Cortex of kidney (tissue), 1 donor: Measurements from ENCODE around the gene TFEB.

Source experiments
- DNase-seq: peaks from one replicate; lab custom pipeline; 2025; lab: John Stamatoyannopoulos, UW

Gene TFEB

DNA sequence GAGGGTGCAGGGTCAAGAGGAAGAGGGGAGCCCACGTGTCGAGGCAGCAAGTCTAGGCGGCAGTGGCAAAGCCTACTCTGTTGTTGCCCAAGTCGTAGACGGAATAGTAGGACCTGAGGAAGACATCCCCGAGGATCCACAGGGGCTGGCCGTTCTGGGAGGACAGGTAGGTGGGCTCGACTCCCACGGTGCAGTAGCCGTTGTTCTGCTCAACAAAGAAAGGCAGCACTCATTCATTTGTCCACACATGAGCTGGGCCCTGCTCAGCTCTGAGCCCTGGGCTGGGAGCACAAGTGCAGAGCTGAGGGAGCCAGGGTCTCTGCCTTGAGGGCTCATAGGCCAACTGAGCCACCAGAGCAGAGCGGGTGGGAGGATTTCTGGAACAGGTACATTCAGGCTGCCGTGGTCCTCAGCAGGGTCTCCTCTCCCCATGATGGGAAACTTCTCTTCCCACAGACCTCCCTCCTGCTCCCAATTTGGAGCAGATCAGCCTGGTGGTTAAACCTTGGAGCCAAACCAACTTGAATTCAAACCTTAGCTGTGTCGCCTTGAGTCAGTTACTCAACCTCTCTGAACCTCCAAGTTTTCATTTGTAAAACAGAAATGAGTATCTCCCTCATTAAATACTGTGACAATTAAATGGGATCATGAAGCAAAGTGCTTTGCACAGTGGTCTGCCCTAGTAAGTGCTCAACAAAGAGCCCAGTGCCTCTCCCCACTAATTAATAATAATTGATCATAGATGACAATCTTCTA lies 1.6 kb upstream of the TFEB start:
- DNase-seq, result no peak

DNA sequence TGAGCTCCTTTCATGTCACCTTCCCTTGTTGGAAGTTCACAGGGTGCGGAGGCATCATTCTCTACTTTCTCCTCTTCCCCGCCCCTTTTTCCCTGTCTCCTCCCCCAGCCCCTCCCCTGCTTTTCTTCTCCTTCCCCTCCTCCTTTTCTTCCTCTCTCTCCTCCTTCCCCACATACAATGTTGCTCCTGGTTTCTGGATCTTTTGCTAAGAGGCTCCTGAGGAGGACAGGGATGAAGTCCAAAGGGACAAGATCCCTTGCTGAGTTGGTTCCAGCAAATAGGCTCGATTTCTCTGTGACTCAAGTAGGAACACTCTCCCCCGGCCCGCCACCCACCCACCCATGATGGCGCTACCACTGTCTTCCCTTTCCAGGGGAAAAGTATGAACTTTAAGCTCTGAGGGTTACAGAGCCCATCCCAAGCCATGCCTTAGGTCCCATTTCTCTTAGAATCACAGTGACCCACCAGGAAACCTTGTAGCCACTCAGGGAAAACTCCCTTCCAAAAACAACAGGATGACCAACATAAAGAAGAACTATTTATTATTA lies 852 bp upstream of the TFEB start:
- no peak for DNase-seq

DNA sequence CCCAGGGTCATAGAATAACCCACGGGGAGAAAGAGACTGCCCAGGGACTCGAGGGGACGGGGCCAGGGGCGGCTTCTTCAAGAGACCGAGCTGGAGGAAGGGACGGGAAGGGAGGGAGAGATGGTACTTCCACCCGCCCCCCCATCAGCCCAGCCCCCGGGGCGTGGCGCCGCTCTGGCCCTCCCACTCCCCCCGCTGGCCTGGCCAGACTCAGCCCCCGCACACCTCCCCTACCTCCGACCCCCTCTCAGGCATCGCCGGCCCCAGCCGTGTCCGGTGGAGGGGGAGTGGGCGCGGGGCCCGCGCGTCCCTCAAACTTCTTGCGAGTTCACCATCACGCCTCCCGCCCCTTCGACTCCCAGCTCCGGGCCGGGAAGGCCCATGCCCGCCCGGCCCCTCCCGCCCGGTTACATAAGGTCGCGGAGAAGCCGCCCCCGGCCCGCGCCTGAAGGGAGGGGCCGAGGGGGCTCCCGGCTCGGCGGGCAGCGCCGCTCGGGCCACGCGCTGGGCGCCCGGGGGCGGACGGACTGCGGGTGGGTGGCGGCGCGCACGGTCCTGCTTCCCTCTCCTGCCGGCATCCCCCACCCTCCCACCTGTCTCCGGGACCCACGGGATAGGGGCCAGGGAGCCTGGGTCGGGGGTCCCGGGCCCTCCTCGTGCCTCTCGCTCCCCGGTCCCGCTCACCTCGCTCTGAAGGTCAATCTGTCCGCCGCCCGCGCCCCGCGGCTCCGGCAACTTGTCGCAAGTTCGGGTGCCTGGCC lies 562 bp downstream of the TFEB start:
- DNase-seq, result no peak

DNA sequence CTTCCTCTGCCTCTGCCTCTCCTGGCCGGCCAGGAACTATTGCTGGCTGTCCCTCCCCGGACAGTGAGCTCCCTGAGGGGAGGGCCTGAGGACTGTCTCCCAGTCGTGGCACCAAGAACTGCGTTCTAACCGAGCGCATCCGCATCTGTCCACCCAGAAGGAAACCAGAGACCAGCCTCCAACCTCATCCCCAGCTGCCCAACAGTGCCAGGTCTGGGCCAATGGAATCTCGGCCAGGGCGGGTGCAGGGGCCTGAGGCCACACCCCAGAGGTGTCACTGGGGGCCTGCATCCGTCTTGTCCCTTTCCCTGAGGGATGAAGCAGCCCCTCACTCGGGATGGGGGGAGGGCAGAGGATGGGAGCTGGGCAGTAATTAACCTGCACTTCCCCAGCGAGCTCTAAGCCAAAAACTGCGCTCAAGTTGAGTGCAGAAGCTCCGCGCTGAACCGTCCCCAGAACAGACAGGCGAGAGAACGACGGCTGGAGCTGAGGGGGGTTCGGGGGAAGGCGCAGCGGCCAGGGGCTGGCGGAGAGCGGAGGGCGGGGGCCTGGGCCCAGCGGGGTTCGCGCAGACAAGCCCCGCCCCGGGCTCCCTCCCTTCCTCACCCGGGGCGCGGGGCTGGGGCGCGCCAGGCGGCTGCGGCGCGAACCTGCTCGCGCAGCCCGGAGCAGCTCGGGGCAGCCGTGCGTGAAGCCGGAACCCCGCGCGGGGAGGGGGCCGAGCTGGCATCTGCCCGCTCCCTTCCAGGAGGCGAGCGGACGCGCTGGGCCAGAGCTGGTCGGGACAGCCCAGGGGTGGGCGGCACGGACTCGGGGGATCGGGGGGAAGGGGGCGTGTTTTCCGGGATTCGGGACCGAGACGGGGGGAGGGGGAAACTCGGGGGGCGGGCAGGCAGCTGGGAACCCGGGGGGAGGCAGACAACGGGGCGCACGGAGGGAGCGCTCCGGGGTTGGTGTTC lies 1.4 kb downstream of the TFEB start:
- no peak for DNase-seq

DNA sequence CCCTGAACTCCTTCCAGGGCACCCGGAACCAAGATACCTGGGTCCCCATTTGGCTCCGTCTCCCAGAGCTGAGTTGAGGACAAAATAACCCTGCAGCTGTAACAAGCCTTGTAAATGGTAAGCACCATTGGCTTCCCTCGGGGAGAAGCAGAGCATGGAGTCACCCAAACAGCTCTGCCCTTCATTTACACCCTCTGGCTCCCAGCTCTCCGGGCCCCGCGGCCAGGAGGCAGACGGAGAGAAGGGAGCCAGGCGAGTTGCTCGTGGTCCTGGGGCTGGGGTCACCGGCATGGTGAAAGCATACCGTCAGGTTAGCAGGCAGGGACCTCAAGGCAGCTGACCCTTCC lies 2.1 kb downstream of the TFEB start:
- no peak for DNase-seq

DNA sequence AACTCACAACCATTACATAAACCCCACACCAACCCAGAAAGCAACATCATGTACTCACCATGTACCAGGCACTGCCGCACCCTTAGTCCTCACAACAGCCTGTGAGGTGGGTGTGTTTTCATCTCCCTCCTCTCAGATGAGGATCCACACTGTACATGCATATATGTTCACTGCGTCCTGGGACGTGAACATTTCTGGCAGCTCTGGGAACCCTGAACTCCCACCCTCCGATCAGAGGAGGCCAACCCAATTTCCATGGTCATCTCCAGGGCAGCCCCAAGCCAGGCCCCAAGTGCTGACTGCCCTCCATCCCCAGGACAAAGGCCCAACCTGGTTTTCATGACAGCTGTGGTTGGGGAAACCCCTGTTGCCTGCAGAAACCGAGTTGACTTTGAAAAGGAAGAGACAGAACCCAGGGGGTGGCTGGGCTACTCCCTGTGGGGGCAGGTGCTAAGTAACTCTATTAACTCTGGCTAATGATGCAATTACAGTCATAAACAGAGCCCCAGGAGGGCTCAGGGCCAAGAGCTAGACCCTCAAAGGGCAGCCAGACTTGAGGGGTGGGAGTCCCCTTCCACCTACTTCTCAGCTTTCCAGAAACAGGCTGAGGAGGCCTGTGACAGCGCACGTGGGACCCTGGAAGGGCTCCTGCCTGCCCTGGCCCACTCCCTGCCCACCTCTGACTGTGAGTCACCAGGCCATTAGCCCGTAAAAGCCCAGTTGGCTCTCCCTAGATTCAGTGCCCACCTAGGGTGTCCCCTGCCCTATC lies 2.6 kb downstream of the TFEB start:
- no peak for DNase-seq

DNA sequence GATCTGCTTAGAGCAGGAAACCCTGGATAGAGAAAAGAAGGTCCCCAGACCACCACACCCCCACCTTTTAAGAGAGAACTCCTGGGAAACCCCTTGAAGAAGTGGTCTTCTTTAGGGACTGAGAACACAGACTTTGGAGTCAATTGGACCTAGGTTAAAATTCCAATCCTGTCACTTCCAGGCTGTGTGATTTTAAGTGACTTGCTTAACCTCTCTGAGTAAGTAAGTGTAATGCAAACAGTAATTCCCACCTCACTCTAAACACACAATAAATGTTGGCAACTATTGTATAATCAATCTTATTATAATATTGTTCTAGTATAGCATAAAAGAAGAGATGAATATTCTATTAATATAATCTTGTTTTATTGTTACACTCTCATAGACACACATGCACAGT lies 3.3 kb downstream of the TFEB start:
- DNase-seq, result no peak

DNA sequence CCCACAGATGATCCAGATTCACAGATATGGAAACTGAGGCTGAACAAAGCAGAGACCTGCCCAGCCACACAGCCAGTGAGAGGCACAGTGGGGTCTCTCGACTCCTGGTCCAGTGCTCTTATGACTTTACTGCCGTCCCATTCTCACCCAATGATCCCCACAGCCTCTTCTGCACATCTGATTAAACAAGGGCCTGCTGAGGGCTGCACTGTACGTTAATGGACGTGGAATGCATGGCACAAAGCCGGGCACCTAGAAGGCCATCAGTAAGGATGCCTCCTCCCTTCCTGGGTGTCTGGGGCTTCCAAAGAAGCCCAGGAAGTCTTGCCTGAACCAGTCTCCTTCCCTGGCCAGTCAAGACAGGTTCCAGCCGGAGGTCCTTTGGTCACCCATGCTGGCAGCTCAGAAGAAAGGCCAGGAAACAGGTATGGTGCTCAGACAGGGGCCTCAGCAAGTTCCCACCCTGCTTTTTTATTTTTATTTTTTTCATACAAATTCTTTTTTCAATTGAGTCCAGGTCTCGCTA lies 3.8 kb downstream of the TFEB start:
- no peak for DNase-seq

DNA sequence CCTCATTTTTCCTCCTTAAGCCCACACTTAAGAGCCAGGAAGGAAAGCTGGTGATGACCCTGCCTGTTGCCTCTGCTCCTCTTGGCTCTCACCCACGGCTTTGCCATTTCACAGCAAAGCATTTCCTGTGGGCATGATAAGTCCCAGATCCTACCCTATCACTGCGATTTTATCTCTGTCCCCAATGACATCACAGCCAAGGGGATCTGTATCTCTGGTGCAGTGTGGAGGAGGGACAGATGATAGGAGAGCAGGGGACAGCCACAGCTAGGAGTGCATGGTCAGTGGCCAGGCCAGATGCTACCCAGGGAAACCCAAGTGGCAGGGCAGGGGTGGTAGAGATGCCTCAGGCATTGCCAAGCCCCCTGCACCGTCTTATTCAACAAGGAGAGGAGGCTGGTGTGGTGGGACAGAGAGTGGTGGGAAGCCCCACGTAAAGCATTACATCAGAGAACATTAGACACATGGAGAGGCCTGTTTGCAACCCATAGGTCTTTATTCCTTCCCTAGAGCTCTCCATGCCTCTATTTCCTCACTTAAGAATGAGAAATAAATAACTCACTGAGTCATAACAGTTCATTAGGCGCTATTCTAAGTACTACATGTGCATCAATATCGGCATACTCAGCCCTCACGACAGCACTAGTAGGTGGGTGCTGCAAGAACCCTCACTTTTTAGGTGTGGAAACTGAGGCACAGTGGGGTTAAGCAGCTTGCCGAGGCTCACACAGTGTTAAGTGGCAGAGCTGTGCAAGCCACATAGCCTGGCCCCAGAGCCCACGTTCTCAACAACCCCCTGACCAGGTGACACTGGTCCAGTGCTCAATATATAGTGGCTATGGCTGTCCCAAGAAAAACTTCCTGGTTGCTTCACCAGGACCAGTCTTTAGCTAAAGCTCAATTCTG lies 4.6 kb downstream of the TFEB start:
- no peak for DNase-seq

DNA sequence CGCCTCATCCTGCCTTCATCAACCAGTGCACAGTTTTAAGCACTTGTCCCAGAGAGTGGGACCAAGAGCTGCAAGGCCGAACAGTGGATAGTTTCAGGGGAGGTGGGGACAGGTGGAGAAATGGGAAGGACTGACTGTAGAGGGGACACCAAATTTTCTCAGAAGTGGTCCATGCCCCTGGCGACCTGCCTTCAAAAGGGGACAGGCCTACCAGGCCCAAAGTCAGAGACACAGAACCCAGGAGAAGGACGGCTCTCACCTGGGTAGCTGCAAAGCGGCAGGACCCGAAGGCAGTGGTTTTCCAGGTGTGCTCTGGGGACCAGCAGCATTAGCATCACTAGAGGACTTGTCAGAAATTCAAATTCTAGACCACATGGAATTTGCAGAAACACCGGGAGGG lies 5.8 kb downstream of the TFEB start:
- DNase-seq, result no peak

DNA sequence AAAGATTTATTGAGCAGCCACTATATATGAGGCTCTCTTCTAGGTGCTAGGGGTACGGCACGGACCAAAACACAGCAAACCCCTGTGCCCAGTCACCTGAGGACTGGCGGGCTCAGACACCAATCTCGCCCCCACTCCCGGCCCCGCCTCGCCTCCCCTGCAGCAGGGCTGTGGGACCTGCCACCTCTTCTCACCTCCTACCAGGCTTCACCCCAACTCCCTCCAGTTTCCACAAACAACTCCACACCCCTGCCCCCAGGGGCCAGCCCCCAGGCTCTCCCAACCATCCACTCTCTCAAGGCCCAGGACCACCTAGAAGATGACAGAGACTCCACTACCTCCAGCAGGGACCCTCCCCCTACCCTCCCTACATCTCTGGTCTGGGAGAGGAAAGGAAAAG lies 6.5 kb downstream of the TFEB start:
- DNase-seq, result no peak

DNA sequence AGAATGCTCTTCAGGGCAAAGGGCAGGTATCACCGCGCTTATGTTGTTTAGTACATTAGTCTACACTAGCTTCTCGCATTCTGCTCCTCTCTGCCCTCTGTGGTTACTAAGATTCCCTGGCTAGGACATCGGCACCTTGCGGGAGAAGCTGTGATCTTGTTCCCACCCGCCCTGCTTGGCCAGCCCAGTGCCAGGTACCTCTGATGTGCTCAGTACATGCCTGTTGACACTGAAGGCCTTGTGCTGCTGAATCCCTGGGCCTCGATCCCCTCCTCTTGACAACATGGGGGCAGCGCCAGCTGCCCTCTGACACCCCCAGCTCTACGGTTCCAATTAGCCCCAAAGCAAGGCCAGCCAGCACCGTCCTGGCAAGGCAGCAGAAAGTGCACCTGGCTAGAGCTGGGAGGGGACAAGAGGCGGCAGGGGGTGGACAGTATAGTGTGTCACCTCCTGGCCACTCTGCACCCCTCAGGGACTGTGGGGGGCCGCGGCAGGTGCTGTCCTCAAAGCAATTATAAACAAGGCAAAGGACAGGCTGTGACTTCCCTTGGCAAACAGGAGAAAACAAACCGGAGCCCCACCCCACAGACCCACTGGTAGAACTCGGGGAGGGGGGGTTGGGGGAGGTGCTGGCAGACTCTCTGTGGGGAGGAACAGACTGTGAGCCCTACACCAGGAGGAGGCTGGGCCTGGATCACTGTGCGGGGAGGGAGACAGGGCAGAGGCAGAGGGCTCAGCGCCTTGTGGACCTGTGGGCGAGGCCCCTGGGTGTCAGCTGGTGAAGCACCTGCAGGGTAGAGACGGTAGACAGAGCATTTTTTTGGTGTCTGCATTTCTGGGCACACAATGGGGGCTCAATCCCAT lies 7.1 kb downstream of the TFEB start:
- DNase-seq, result no peak

DNA sequence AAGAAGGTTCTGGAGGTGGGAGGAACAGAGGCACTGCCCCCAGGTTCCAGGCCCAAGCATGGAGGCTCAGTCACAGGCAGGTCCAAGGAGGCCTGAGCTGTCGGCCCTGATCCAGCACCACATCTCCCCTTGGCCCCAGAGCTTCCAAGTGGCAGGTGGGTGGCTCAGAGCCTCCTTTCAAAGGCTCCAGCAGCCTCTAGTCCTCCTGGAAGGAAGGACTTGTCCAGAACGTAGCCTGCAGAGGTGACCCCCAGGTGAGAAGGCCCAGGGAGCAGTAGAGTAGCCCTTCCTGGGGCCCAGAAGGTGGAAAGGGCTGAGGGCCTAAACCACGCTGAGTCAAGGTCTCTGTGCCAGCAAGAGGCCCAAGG lies 7.7 kb downstream of the TFEB start:
- no peak for DNase-seq

DNA sequence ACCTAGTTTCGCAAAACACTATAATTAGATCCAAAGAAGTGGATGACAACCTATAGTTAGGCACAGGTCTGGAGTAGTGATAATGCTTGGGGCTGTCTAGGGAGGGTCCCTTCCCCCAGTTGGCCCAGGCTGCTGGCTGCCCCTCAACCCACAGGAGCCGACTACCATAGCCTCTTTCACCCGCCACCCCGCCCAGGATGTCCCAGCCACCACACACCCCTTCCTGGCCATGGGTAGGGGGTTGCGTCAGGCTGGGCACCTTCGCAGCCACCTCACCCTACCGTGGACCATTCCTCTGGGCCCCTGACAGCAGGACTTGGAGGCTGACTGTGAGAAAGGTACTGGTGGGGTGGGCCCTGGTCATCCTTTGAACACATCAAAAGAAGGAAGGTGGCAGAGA lies 8.5 kb downstream of the TFEB start:
- DNase-seq, result no peak

DNA sequence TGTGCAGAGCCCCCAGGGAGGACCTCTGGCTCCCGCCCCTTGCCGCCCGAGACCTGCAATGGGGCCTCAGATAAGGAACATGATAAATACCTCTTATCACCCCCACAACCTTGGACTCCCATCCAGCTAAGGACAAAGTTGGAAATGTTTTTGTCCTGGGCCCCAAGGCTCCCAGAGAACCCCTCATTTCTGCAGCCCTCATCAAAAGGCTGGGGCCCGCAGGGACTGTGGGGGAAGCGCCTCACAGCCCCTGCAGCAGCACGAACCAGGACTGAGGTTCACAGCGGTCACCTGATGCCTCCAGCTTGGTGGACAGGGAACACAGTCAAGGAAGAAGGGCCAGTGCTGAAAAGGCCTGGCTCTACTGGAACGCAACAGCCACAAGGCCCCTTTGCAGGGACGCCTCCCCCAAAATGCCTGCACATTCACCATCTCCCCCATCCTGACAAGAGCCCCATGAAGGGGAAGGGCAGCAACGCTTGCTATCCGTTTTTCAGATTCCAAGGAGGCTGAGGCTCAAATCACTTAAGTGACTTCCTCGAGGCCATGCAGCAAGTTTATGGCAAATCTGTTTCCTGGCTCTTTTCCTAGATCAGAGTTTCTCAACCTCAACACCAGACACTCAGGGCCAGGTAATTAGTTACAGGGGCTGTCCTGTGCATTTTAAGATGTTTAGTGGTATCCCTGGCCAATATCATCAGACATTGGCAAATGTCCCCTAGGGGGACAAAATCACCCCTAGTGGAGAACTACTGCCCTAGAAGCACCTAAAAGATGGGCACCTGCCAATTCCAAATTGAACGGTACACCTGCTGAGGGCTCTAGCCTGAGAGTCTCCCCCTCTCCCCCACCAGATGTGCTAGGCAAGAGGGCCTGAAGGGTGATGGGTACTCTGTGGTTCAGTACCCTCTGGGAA lies 10.6 kb downstream of the TFEB start:
- no peak for DNase-seq

DNA sequence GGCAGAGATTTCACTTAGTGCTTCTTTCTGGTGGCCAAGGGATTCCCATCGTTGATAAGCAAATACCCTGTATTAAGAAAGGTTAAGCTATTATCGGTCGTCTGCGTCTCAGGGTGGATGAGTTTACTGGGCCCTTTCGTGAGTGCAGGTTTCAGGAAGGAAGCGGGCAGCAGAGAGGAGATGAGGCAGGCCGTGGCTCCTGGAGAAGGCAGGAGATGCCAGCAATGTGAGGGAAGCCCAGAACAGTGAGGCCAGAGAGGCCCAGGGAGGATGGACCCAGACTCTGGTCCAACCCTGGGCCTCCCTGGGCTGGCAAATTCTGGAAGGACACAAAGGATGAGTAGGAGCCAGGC lies 11.2 kb downstream of the TFEB start:
- DNase-seq, result no peak

DNA sequence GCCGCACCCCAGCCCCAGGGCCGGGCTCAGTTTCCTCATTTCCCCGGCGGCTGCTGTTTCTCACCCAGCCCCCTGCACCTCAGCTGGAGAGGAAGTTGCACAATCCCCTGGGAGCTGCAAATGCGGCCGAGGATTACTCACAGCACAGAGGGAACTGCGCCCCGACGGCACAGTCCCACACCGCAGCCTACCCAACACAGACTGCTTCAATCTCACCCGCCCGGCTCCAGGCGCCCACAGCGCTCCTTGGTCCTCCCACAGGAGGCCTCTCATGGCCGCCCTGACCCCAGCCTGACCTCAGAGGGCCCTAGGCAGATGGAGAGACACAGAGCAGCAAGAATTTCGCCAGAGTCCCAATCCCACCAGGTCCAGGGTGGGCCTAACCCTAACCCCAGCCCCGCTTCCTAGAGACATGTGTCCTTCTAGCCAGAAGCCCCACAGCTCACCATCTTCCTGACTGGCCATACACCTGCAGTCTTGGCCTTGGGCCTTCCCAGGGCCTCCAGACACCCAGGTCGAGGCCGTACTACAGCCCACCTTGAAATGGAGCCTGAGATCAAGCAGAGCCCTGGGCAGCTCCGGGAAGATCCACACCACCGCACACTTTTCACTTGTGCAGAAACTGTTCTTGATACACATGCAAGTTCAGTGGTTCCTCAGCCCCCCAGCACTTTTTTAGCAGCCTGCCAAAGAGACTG lies 11.7 kb downstream of the TFEB start:
- DNase-seq, result no peak
